Endothelial cell of umbilical vein (primary cell): ENCODE data around the gene RALGPS1. TPM values are rescaled to one million over a fixed set of nuclear protein-coding genes. Genes with fewer than 3 reads are reported as not detected.

ENCODE experiments used
- BruUV-seq: library from RNA; stranded (reverse); fragments of 400-500 nt; replicated peaks from 2 replicates; lab custom pipeline; 2021; lab: Mats Ljungman, UMichigan
- CTCF ChIA-PET: fragments of 300-600, 350-600 bp; sonication (Branson Sonifier 250); formaldehyde crosslinking; loops from one replicate; lab custom pipeline; 2021; ENCODE audit warnings: antibody characterized with exemption, inconsistent platforms; lab: Charles Lee
- POLR2A ChIA-PET: fragments of 300-600, 350-600 bp; sonication (Branson Sonifier 250); formaldehyde crosslinking; loops from one replicate; lab custom pipeline; 2021; ENCODE audit warnings: antibody characterized with exemption, inconsistent platforms; lab: Charles Lee
- DNase-seq: peaks from one replicate; pipeline ENCODE4 v3.0.0-alpha.2; 2011; ENCODE audit warnings: low read depth, low spot score
- FAIRE-seq: peaks from 2 replicates; lab custom pipeline; 2011; peaks lifted over from hg19 to GRCh38; lab: Jason Lieb, UNC
- H2AFZ ChIP-seq: 2 replicates; pipeline ENCODE4 v1.6.0; 2012; ENCODE audit warnings: low read depth, low read length, control low read depth, inconsistent platforms
- H3K27ac ChIP-seq: 2 replicates; pipeline ENCODE4 v1.5.1; 2011; ENCODE audit warnings: low read depth, mild to moderate bottlenecking, control low read depth, low read length, moderate library complexity; ENCODE audit not compliant: insufficient read depth
- H3K27me3 ChIP-seq, 2 experiments: 2 replicates each; pipeline versions ENCODE4 v1.6.0 to v1.6.1; 2011; ENCODE audit warnings: low read length in 2 of 2, mixed read lengths in 1 of 2; ENCODE audit not compliant: control insufficient read depth in 2 of 2, insufficient read depth in 2 of 2
- H3K36me3 ChIP-seq, 2 experiments: 2 replicates in 1 of 2; 3 replicates in 1 of 2; pipeline ENCODE4 v1.5.1; 2011; ENCODE audit warnings: low read length in 2 of 2, mild to moderate bottlenecking in 1 of 2, moderate library complexity in 1 of 2; ENCODE audit not compliant: control insufficient read depth in 2 of 2, insufficient read depth in 2 of 2; ENCODE audit errors: extremely low read depth in 1 of 2
- H3K4me1 ChIP-seq: 3 replicates; pipeline ENCODE4 v1.5.1; 2011; ENCODE audit warnings: mild to moderate bottlenecking, low read length; ENCODE audit not compliant: control insufficient read depth, insufficient read depth; ENCODE audit errors: extremely low read depth
- H3K4me2 ChIP-seq: 2 replicates; pipeline ENCODE4 v1.6.1; 2011; ENCODE audit warnings: low read length, control low read depth, mixed read lengths; ENCODE audit not compliant: insufficient read depth
- H3K4me3 ChIP-seq, 3 experiments: fragments of 200-600 bp in 1 of 3; sonication (generic), shearing (Covaris generic) in 1 of 3; replicated peaks in 1 of 3; 2 replicates each; pipeline ENCODE4 v1.5.1; 2011 to 2016; ENCODE audit warnings: control low read depth in 3 of 3, low read length in 3 of 3, mild to moderate bottlenecking in 2 of 3, inconsistent platforms in 1 of 3, low read depth in 1 of 3, moderate library complexity in 1 of 3; ENCODE audit not compliant: insufficient read depth in 1 of 3
- H3K79me2 ChIP-seq: 2 replicates; pipeline ENCODE4 v1.6.0; 2012; ENCODE audit warnings: low read length, inconsistent platforms; ENCODE audit not compliant: control insufficient read depth, insufficient read depth
- H3K9ac ChIP-seq: replicated peaks from 2 replicates; pipeline ENCODE3; 2011; ENCODE audit warnings: low read length, control low read depth; ENCODE audit not compliant: insufficient read depth; ENCODE audit errors: extremely low read depth
- H3K9me1 ChIP-seq: replicated peaks from 3 replicates; pipeline ENCODE4 v1.6.0; 2011; ENCODE audit warnings: mild to moderate bottlenecking, low read length; ENCODE audit not compliant: control insufficient read depth, insufficient read depth; ENCODE audit errors: extremely low read depth
- H3K9me3 ChIP-seq: replicated peaks from 2 replicates; pipeline ENCODE4 v1.5.1; 2012; ENCODE audit warnings: low read length, inconsistent platforms; ENCODE audit not compliant: control insufficient read depth, insufficient read depth
- H4K20me1 ChIP-seq: replicated peaks from 2 replicates; pipeline ENCODE3; 2011; ENCODE audit warnings: mild to moderate bottlenecking, low read length; ENCODE audit not compliant: control insufficient read depth, insufficient read depth; ENCODE audit errors: extremely low read depth
- CTCF ChIP-seq, 2 donors: IDR thresholded peaks; 1 replicate in 1 of 2; 2 replicates in 1 of 2; pipeline ENCODE4 v1.5.1; 2011; ENCODE audit warnings: low read length in 2 of 2, mild to moderate bottlenecking in 2 of 2, moderate library complexity in 2 of 2, control low read depth in 1 of 2, inconsistent platforms in 1 of 2, low read depth in 1 of 2; ENCODE audit not compliant: insufficient read depth in 1 of 2; ENCODE audit errors: extremely low read depth in 1 of 2
- EZH2 ChIP-seq: IDR thresholded peaks from 2 replicates; pipeline ENCODE4 v1.6.1; 2012; ENCODE audit warnings: borderline replicate concordance, low read depth, mild to moderate bottlenecking, moderate library complexity, low read length, inconsistent platforms; ENCODE audit not compliant: severe bottlenecking
- FOS ChIP-seq: IDR thresholded peaks from 2 replicates; pipeline ENCODE4 v1.6.1; 2011; ENCODE audit warnings: mild to moderate bottlenecking, low read length, moderate library complexity, borderline replicate concordance; ENCODE audit not compliant: insufficient read depth
- GATA2 ChIP-seq: IDR thresholded peaks from 2 replicates; pipeline ENCODE4 v1.7.0; 2011; ENCODE audit warnings: low read depth, mild to moderate bottlenecking, moderate library complexity, mixed read lengths, low read length; ENCODE audit not compliant: insufficient read length, insufficient read depth
- JUN ChIP-seq: IDR thresholded peaks from 2 replicates; pipeline ENCODE4 v1.6.1; 2011; ENCODE audit warnings: borderline replicate concordance, low read depth; ENCODE audit not compliant: insufficient read length, insufficient read depth
- MAX ChIP-seq: IDR thresholded peaks from 2 replicates; pipeline ENCODE4 v1.6.1; 2011; ENCODE audit not compliant: insufficient read depth, insufficient read length
- MYC ChIP-seq: IDR thresholded peaks from one replicate; pipeline ENCODE4 v1.6.1; 2011; ENCODE audit warnings: mild to moderate bottlenecking, low read depth, low read length
- POLR2A ChIP-seq: IDR thresholded peaks from 2 replicates; pipeline ENCODE4 v1.6.1; 2012; ENCODE audit warnings: low read depth, mild to moderate bottlenecking, control low read depth, low read length
- POLR2AphosphoS5 ChIP-seq: IDR thresholded peaks from 2 replicates; pipeline ENCODE4 v1.6.1; 2012; ENCODE audit warnings: low read depth, mild to moderate bottlenecking, control low read depth, low read length, moderate library complexity; ENCODE audit not compliant: insufficient read depth
- dilution Hi-C: fragments of 300-500 bp; cut with MboI; formaldehyde crosslinking; loops from one replicate; pipeline ENCODE4 v1.15.0; 2019; ENCODE audit warnings: low sequenced_read_pairs; ENCODE audit not compliant: extremely low pct_ligation_motif_present
- intact Hi-C: fragments of 100-400 bp; cut with micrococcal nuclease; formaldehyde crosslinking; loops from one replicate; pipeline ENCODE4 v1.10.0; 2022
- polyA plus RNA-seq, 4 experiments: library from polyadenylated mRNA; depleted of rRNA in 3 of 4; stranded (reverse) in 3 of 4; unstranded in 1 of 4; fragments of >200 nt; gene quantifications; 2 replicates each; pipeline versions ENCODE4 v1.2.1 to v1.2.3, GENCODE V29; 2011 to 2012; ENCODE audit warnings: missing spikeins in 1 of 4
- total RNA-seq: library from RNA; stranded (reverse); gene quantifications from 2 replicates; pipeline ENCODE4 v1.2.3, GENCODE V29; 2021

RALGPS1 gene
- total and polyA plus RNA-seq, 2 donors (not counting 3 experiments of a cell fraction or from before 2014, with no cell fraction given): 3.8 to 5.5 TPM

GRCh38 chr9:127140842-127141675, 226.5 kb downstream of the RALGPS1 start:
- Histone ChIP-seq H3K27ac (no peak overlapping the region), H3K36me3 (no peaks in the 10 kb centered on the region), H3K4me3 (no peak overlapping the region), H2AFZ (no peak overlapping the region), H4K20me1 (no peaks in the 10 kb centered on the region), H3K4me2 (no peak overlapping the region), H3K79me2 (no peaks in the 10 kb centered on the region), H3K9ac (no peak overlapping the region), H3K4me1 (no peaks in the 10 kb centered on the region), H3K27me3 (peaks cover 0 to 4% of the 10 kb centered on the region in 2 experiments), H3K9me3 (no peaks in the 10 kb centered on the region), H3K9me1 (no peaks in the 10 kb centered on the region)
- intact Hi-C loops (no loop called here), dilution Hi-C loops (no loop called here)
- BruUV-seq: no TSS peak
- DNase-seq (no peak), FAIRE-seq (no peak)
- TF ChIP-seq CTCF (IDR thresholded peaks at IDR 0.05; ENCODE audit: extremely low read depth in 1 of 2, insufficient read depth in 1 of 2, low read depth in 1 of 2, low read length in 2 of 2) (no peak), EZH2 (no peak), FOS (no peak), MYC (no peak), POLR2A (no peak), GATA2 (no peak), POLR2AphosphoS5 (no peak), MAX (no peak), JUN (no peak)
- ChIA-PET POLR2A (no interaction called here), CTCF (interaction anchor here (0.6 kb wide), 3 partner anchors 31 to 201 kb away, joined by 3 to 4 read pairs (median 3); no protein-coding TSS in a partner anchor)
